ENCODE data around the gene PIBF1.

PIBF1 gene

DNA sequence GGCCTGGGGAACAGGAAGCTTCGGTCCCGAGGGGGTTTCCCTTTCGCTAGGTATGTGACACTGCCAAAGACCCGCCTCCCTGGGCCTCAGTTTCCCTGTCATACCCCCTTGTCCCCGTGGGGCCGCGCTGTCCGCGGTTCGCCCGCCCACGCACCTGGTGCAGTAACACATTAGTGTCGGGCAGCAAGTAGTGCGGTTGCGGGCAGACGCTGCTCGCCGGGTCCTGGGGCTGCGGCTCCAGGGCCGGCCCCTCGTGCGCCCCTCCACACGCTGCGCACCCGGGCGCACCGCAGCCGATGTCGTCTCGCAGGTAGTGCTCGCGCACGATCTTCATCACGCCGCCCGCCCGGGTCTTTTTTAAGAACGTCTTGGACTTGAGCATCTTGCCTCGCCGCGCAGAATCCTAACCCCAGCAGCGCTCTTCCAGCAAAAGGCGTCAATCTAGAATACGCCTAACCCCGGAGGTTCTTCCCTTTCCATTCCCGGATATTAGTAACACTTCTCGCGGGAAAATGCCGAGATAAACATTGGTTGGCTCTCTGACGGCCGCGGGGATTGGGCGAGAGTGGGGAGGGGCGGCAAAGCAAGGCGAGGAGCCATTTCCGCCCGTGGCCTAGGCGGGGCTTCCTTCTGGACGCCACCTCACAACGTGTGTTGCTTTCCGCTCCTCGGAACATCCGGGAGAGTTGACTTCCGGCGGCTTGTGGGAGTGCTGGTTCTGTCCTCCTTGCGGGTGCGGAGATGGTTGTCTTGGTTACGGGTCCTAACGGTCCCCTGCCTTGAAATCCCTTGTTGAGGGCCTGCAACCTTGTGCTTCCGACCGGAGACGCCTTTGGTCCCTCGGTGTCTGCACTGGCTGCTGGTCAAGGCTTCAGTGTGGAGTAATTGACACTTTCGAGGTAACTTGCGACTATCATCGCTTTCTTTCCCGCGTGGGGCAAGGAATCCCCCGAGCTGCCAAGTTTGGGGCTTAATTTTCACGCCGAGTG is at the start of gene PIBF1, which contains the start of gene DIS3:
Gene PIBF1, plus strand, starts transcription at position 683 of the 989 bp plus-strand sequence. CDS start 1,337 bp downstream, outside the sequence.
Gene DIS3, minus strand, starts transcription at position 450 of the 989 bp plus-strand sequence. Its CDS starts 68 bp downstream, at position 382.
- Mint-ChIP-seq H3K36me3 (ENCODE audit: low read depth) (peaks cover 43% of the 10 kb centered on the region), H3K27me3 (ENCODE audit: low read depth, poor library complexity) (no peaks in the 10 kb centered on the region), H3K9me3 (no peaks in the 10 kb centered on the region), H3K4me1 (peaks cover 55% of the 10 kb centered on the region), H3K27ac (peak within 1 kb of the TSS; percentile 100), H3K4me3 (peak within 1 kb of the TSS; percentile 98)
- peak; percentile 95 for DNase-seq
- TF ChIP-seq, protein P1, sequence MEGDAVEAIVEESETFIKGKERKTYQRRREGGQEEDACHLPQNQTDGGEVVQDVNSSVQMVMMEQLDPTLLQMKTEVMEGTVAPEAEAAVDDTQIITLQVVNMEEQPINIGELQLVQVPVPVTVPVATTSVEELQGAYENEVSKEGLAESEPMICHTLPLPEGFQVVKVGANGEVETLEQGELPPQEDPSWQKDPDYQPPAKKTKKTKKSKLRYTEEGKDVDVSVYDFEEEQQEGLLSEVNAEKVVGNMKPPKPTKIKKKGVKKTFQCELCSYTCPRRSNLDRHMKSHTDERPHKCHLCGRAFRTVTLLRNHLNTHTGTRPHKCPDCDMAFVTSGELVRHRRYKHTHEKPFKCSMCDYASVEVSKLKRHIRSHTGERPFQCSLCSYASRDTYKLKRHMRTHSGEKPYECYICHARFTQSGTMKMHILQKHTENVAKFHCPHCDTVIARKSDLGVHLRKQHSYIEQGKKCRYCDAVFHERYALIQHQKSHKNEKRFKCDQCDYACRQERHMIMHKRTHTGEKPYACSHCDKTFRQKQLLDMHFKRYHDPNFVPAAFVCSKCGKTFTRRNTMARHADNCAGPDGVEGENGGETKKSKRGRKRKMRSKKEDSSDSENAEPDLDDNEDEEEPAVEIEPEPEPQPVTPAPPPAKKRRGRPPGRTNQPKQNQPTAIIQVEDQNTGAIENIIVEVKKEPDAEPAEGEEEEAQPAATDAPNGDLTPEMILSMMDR (IDR thresholded peaks at IDR 0.05) = no peak

- Mint-ChIP-seq H3K36me3 (ENCODE audit: low read depth) (peaks cover 48% of the 10 kb centered on the region), H3K27me3 (ENCODE audit: low read depth, poor library complexity) (no peaks in the 10 kb centered on the region), H3K27ac (no peak overlapping the region), H3K9me3 (no peaks in the 10 kb centered on the region), H3K4me3 (no peak overlapping the region), H3K4me1 (no peaks in the 10 kb centered on the region)
- no peak for DNase-seq
- TF ChIP-seq, protein P1 (IDR thresholded peaks at IDR 0.05) = no peak
These were observed 44.9 kb upstream of the PIBF1 start for GRCh38 chr13:72737033-72737432.

DNA sequence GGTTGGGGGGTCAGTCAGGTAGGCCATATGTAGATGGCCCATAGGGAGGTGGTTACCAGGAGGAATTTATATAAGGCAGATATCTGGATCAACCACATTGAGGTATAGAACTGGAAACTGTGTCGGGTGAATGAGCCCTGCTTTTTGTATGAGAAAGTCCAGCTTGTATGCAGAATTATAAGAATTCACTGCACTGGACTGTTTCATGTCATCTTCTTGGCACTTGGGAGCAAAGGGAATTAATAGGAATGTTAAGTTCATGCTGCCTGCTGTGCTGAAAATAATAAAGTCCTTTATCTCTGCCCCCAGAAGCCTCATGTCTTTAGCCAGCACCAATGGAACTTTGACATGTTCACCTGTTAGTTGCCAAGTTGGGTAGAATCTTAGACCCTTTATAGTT is 41.9 kb upstream of the PIBF1 start:
- H3K4me1 Mint-ChIP-seq = no peaks in the 10 kb centered on the region
- TF ChIP-seq, protein P1 (IDR thresholded peaks at IDR 0.05) = no peak
- no peak for DNase-seq
- H3K9me3 Mint-ChIP-seq = no peaks in the 10 kb centered on the region
- H3K36me3 Mint-ChIP-seq (ENCODE audit: low read depth) = peaks cover 51% of the 10 kb centered on the region
- H3K27ac Mint-ChIP-seq = no peak overlapping the region
- H3K4me3 Mint-ChIP-seq = no peak overlapping the region
- H3K27me3 Mint-ChIP-seq (ENCODE audit: low read depth, poor library complexity) = no peaks in the 10 kb centered on the region

GRCh38 chr13:72745260-72745659 is 36.7 kb upstream of the PIBF1 start:
- no peak overlapping the region for H3K27ac Mint-ChIP-seq

GRCh38 chr13:72751220-72751619 is 30.7 kb upstream of the PIBF1 start:
- DNase-seq = no peak
- TF ChIP-seq, protein P1 (IDR thresholded peaks at IDR 0.05) = no peak
- Mint-ChIP-seq H3K4me3 (no peak overlapping the region), H3K9me3 (no peaks in the 10 kb centered on the region), H3K36me3 (ENCODE audit: low read depth) (peaks cover 78% of the 10 kb centered on the region), H3K4me1 (no peaks in the 10 kb centered on the region), H3K27me3 (ENCODE audit: low read depth, poor library complexity) (no peaks in the 10 kb centered on the region), H3K27ac (no peak overlapping the region)

More at GRCh38 chr13:72745260-72745659, 36.7 kb upstream of the PIBF1 start:
- no peaks in the 10 kb centered on the region for H3K9me3 Mint-ChIP-seq
- no peak for DNase-seq
- H3K36me3 Mint-ChIP-seq (ENCODE audit: low read depth) = peaks cover 67% of the 10 kb centered on the region
- H3K4me3 Mint-ChIP-seq = no peak overlapping the region
- no peaks in the 10 kb centered on the region for H3K4me1 Mint-ChIP-seq
- TF ChIP-seq, protein P1 (IDR thresholded peaks at IDR 0.05) = no peak
- H3K27me3 Mint-ChIP-seq (ENCODE audit: low read depth, poor library complexity) = no peaks in the 10 kb centered on the region

Measured in nephron progenitor cell (in vitro differentiated cells).